ENCODE data around the gene TSPAN9.

Gene TSPAN9

DNA sequence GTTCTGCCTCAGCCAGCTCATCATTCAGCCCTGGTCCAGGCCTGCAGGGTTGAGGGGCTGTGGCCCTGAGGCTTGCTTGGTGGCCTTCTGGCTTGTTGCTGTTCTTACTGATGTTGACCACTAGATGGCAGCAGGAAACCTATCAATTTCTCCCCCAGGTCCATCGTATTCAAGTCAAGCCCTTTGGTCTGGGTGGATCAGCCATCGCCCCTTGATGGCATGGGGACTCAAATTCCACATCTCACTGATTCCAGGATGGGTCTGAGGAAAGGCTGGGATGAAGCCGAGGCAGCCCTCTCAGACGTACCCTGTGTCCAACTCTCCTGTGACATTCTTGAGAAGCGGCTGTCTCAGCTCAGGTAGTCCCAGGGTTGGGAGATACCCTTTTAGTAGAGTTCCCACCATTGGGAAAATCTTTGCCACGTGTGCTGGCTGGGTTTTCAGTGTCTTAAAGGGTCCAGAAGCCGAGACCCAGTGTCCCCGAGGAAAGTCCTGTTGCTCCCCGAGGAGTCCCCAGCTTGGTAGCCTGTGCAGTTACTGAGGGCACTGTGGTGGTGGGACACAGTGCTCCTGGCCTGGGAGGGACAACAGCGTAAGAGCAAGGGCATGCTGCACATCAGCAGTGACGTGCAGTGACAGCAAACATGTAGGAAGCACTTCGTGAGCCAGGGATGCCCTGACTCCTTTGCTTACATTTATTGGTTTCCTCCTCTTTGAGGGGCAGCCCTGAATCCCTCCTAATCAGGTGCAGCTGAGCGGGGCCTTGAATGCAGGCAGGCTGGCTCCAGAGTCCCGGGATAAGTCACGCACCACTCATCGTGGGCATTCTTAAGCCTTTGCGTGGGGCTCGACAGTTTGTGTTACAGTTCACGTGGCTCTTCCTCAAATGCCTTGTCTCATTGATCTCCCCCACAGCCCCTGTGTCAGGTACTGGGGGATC, 58.6 kb downstream of the TSPAN9 start:
- no peaks in the 10 kb centered on the region for H3K36me3 Mint-ChIP-seq
- no peak overlapping the region for H3K27ac Mint-ChIP-seq
- no peak overlapping the region for H3K4me3 Mint-ChIP-seq
- DNase-seq (ENCODE audit: low spot score in 2 of 2) = peak; percentile 41 to 52
- H3K9me3 Mint-ChIP-seq = no peaks in the 10 kb centered on the region
- H3K4me1 Mint-ChIP-seq = no peaks in the 10 kb centered on the region
- H3K27me3 Mint-ChIP-seq = peaks cover 26% of the 10 kb centered on the region
- ATAC-seq (ENCODE audit: low read depth) = peak; percentile 68

DNA sequence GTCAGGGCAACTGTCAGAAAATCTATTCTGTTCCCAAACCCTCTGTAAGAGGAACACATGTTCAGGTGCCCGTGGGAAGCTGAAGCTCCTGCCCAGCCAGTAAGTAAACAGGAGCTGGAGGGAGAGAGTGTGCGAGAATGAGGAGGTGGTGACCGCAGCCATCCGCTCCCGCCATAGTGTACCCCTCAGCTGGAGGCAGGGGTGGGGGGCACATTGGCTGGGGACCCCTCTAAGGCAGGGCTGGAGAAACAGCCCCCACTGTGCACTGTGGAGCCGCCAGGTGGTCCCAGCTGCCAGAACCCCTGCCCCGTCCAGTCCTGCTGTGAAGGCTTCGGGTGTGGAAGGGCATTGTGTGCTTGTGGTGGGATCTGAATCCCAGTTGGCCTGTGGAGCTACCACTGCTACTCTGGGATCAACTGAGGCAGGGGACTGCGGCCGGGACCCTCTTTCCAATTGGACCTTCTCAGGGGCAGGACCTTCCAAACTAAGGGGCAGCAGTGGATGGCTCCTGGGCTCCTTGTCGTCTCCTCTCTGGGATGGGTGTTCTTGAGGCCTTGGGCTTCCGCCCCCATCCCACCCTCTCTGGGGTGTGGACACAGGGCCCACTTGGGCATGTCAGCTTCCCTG, 59.6 kb downstream of the TSPAN9 start:
- Mint-ChIP-seq H3K4me3 (no peak overlapping the region), H3K27ac (no peak overlapping the region), H3K9me3 (no peaks in the 10 kb centered on the region), H3K27me3 (peaks cover 26% of the 10 kb centered on the region), H3K36me3 (no peaks in the 10 kb centered on the region), H3K4me1 (no peaks in the 10 kb centered on the region)
- no peak for DNase-seq (ENCODE audit: low spot score in 2 of 2)
- ATAC-seq (ENCODE audit: low read depth) = no peak

GRCh38 chr12:3137268-3137781, 60.1 kb downstream of the TSPAN9 start:
- no peak overlapping the region for H3K4me3 Mint-ChIP-seq
- no peak for ATAC-seq (ENCODE audit: low read depth)
- H3K27ac Mint-ChIP-seq = no peak overlapping the region
- peaks cover 24% of the 10 kb centered on the region for H3K27me3 Mint-ChIP-seq
- no peaks in the 10 kb centered on the region for H3K4me1 Mint-ChIP-seq
- DNase-seq (ENCODE audit: low spot score in 2 of 2) = no peak
- no peaks in the 10 kb centered on the region for H3K9me3 Mint-ChIP-seq
- no peaks in the 10 kb centered on the region for H3K36me3 Mint-ChIP-seq

- Mint-ChIP-seq H3K4me3 (no peak overlapping the region), H3K27me3 (peaks cover 28% of the 10 kb centered on the region), H3K36me3 (no peaks in the 10 kb centered on the region), H3K27ac (no peak overlapping the region), H3K4me1 (no peaks in the 10 kb centered on the region), H3K9me3 (no peaks in the 10 kb centered on the region)
- ATAC-seq (ENCODE audit: low read depth) = no peak
- DNase-seq (ENCODE audit: low spot score in 2 of 2) = no peak
Observed at GRCh38 chr12:3137814-3138445, 60.8 kb downstream of the TSPAN9 start.

- no peaks in the 10 kb centered on the region for H3K4me1 Mint-ChIP-seq
- peaks cover 25% of the 10 kb centered on the region for H3K27me3 Mint-ChIP-seq
- ATAC-seq (ENCODE audit: low read depth) (no peak), DNase-seq (ENCODE audit: low spot score in 2 of 2) (no peak)
- H3K36me3 Mint-ChIP-seq = no peaks in the 10 kb centered on the region
- no peak overlapping the region for H3K4me3 Mint-ChIP-seq
- no peaks in the 10 kb centered on the region for H3K9me3 Mint-ChIP-seq
- no peak overlapping the region for H3K27ac Mint-ChIP-seq
Observed at GRCh38 chr12:3138941-3139511, 61.8 kb downstream of the TSPAN9 start.

GRCh38 chr12:3139760-3140159, 62.6 kb downstream of the TSPAN9 start:
- peaks cover 19% of the 10 kb centered on the region for H3K27me3 Mint-ChIP-seq
- no peak overlapping the region for H3K4me3 Mint-ChIP-seq
- H3K27ac Mint-ChIP-seq = no peak overlapping the region
- ATAC-seq (ENCODE audit: low read depth) (no peak), DNase-seq (ENCODE audit: low spot score in 2 of 2) (no peak)
- no peaks in the 10 kb centered on the region for H3K9me3 Mint-ChIP-seq
- H3K4me1 Mint-ChIP-seq = no peaks in the 10 kb centered on the region
- no peaks in the 10 kb centered on the region for H3K36me3 Mint-ChIP-seq

- no peak for ATAC-seq (ENCODE audit: low read depth)
- DNase-seq (ENCODE audit: low spot score in 2 of 2) = no peak
- no peak overlapping the region for H3K4me3 Mint-ChIP-seq
- no peaks in the 10 kb centered on the region for H3K36me3 Mint-ChIP-seq
- H3K27ac Mint-ChIP-seq = no peak overlapping the region
- no peaks in the 10 kb centered on the region for H3K4me1 Mint-ChIP-seq
- peaks cover 22% of the 10 kb centered on the region for H3K27me3 Mint-ChIP-seq
- no peaks in the 10 kb centered on the region for H3K9me3 Mint-ChIP-seq
Observed at GRCh38 chr12:3140284-3140683, 63.1 kb downstream of the TSPAN9 start.

GRCh38 chr12:3141339-3142321, 64.5 kb downstream of the TSPAN9 start:
- ATAC-seq (ENCODE audit: low read depth) (no peak), DNase-seq (ENCODE audit: low spot score in 2 of 2) (no peak)
- Mint-ChIP-seq H3K36me3 (no peaks in the 10 kb centered on the region), H3K4me1 (no peaks in the 10 kb centered on the region), H3K4me3 (no peak overlapping the region), H3K9me3 (no peaks in the 10 kb centered on the region), H3K27me3 (peaks cover 22% of the 10 kb centered on the region), H3K27ac (no peak overlapping the region)

- no peaks in the 10 kb centered on the region for H3K9me3 Mint-ChIP-seq
- no peaks in the 10 kb centered on the region for H3K36me3 Mint-ChIP-seq
- no peak overlapping the region for H3K4me3 Mint-ChIP-seq
- H3K27ac Mint-ChIP-seq = no peak overlapping the region
- H3K4me1 Mint-ChIP-seq = no peaks in the 10 kb centered on the region
- DNase-seq (ENCODE audit: low spot score in 2 of 2) = no peak
- no peak for ATAC-seq (ENCODE audit: low read depth)
- H3K27me3 Mint-ChIP-seq = peaks cover 26% of the 10 kb centered on the region
Observed at GRCh38 chr12:3142386-3142785, 65.2 kb downstream of the TSPAN9 start.

GRCh38 chr12:3144495-3144894, 67.3 kb downstream of the TSPAN9 start:
- H3K4me3 Mint-ChIP-seq = no peak overlapping the region
- ATAC-seq (ENCODE audit: low read depth) = no peak
- H3K9me3 Mint-ChIP-seq = no peaks in the 10 kb centered on the region
- no peaks in the 10 kb centered on the region for H3K4me1 Mint-ChIP-seq
- no peaks in the 10 kb centered on the region for H3K36me3 Mint-ChIP-seq
- no peak for DNase-seq (ENCODE audit: low spot score in 2 of 2)
- H3K27ac Mint-ChIP-seq = no peak overlapping the region
- H3K27me3 Mint-ChIP-seq = peaks cover 32% of the 10 kb centered on the region

- H3K4me3 Mint-ChIP-seq = no peak overlapping the region
- no peaks in the 10 kb centered on the region for H3K9me3 Mint-ChIP-seq
- H3K27ac Mint-ChIP-seq = no peak overlapping the region
- peaks cover 33% of the 10 kb centered on the region for H3K27me3 Mint-ChIP-seq
- ATAC-seq (ENCODE audit: low read depth) (no peak), DNase-seq (ENCODE audit: low spot score in 2 of 2) (no peak)
- H3K36me3 Mint-ChIP-seq = no peaks in the 10 kb centered on the region
- H3K4me1 Mint-ChIP-seq = no peaks in the 10 kb centered on the region
Observed at GRCh38 chr12:3145033-3145432, 67.9 kb downstream of the TSPAN9 start.

DNA sequence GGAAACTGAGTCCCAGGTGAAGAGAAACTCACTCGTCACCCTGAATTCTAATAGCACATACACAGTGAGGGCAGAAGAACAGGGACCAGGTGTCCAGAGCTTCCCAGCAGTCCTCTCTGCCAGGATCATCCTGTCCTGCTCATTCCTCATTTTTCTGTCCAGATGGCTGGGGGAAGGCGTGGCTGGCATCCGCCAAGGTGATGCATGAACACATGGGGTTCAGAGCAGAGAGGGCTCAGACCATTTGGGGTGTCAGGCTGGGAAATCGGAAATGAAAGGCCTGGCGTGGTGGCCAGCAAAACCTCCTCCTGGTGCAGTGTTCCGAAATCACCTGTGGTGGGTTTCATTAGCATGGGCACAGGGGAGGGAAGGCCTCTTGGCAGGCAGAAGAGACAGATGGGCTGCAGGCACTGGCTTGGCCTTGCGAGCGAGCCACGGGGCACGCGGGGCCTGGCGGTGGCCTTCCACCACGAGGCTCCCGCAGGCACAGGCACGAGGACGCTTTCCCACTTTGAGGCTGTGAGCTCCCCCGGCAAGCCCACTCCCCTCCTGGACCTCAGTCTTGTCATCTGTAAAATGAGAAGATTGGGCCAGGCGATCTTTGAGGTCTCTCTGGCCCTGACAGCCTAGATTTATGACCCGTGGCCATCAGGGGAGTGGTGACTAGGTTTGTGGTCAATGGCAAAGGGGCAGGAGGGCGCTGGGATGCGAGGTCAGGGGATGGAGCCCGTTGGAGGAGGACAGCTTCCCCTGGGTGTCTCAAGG, 68.5 kb downstream of the TSPAN9 start:
- Mint-ChIP-seq H3K9me3 (no peaks in the 10 kb centered on the region), H3K4me1 (no peaks in the 10 kb centered on the region), H3K4me3 (no peak overlapping the region), H3K27me3 (peaks cover 30% of the 10 kb centered on the region), H3K36me3 (no peaks in the 10 kb centered on the region), H3K27ac (no peak overlapping the region)
- ATAC-seq (ENCODE audit: low read depth) (no peak), DNase-seq (ENCODE audit: low spot score in 2 of 2) (no peak)
